H1 (cell line): ENCODE results near the gene TRABD2B. TPM values are rescaled to one million over a fixed set of nuclear protein-coding genes. Genes with fewer than 3 reads are reported as not detected.

Experiments
- CTCF ChIA-PET: fragments of 300-600 bp; sonication (Branson Sonifier 250); formaldehyde crosslinking; loops from one replicate; lab custom pipeline; 2021; ENCODE audit not compliant: partially characterized antibody; lab: Charles Lee
- POLR2A ChIA-PET: fragments of 300-600 bp; sonication (Branson Sonifier 250); formaldehyde crosslinking; loops from one replicate; lab custom pipeline; 2021; ENCODE audit warnings: inconsistent platforms; ENCODE audit not compliant: partially characterized antibody; lab: Charles Lee
- DNase-seq, 2 experiments: peaks; one replicate each; pipeline versions ENCODE4 v3.0.0 to v3.0.0-alpha.2; 2010 to 2022; ENCODE audit warnings: low spot score in 2 of 2, low read depth in 1 of 2, mixed read lengths in 1 of 2
- FAIRE-seq: peaks from 2 replicates; lab custom pipeline; 2011; peaks lifted over from hg19 to GRCh38; lab: Jason Lieb, UNC
- H2AFZ ChIP-seq: 2 replicates; pipeline ENCODE4 v1.8.1; 2012; ENCODE audit warnings: low read length, inconsistent platforms
- H2AK5ac ChIP-seq: 2 replicates; pipeline ENCODE4 v1.6.1; 2013; ENCODE audit warnings: low read depth, low read length
- H2BK120ac ChIP-seq: replicated peaks from 2 replicates; pipeline ENCODE3; 2013; ENCODE audit warnings: low read depth, low read length, inconsistent platforms
- H2BK12ac ChIP-seq: 2 replicates; pipeline ENCODE4 v1.6.1; 2013; ENCODE audit warnings: low read depth, low read length
- H2BK15ac ChIP-seq: 2 replicates; pipeline ENCODE4 v1.6.1; 2013; ENCODE audit warnings: low read length
- H2BK20ac ChIP-seq: 2 replicates; pipeline ENCODE4 v1.6.1; 2013; ENCODE audit warnings: low read length
- H2BK5ac ChIP-seq: 2 replicates; pipeline ENCODE4 v1.6.1; 2013; ENCODE audit warnings: low read depth, low read length
- H3K14ac ChIP-seq: 2 replicates; pipeline ENCODE4 v1.6.1; 2013; ENCODE audit warnings: inconsistent platforms; ENCODE audit not compliant: insufficient read length
- H3K18ac ChIP-seq: 2 replicates; pipeline ENCODE4 v1.6.1; 2013; ENCODE audit warnings: low read length; ENCODE audit errors: extremely low read depth
- H3K23ac ChIP-seq: 2 replicates; pipeline ENCODE4 v1.6.1; 2013; ENCODE audit warnings: inconsistent platforms; ENCODE audit not compliant: insufficient read length
- H3K23me2 ChIP-seq: 2 replicates; pipeline ENCODE4 v1.6.1; 2013; ENCODE audit warnings: low read depth, low read length
- H3K27ac ChIP-seq: 2 replicates; pipeline ENCODE4 v1.6.1; 2011; ENCODE audit warnings: low read depth, low read length, inconsistent platforms
- H3K27me3 ChIP-seq, 4 experiments: replicated peaks in 1 of 4; 1 replicate in 1 of 4; 2 replicates in 3 of 4; pipeline versions ENCODE4 v1.6.1 to v1.8.1; 2011 to 2013; ENCODE audit warnings: low read length in 3 of 4, mild to moderate bottlenecking in 3 of 4, inconsistent platforms in 2 of 4, mixed read lengths in 2 of 4, moderate library complexity in 1 of 4; ENCODE audit not compliant: control insufficient read depth in 3 of 4, insufficient read depth in 3 of 4; ENCODE audit errors: extremely low read depth in 1 of 4
- H3K36me3 ChIP-seq, 4 experiments: 2 replicates each; pipeline versions ENCODE4 v1.6.1 to v1.8.1; 2011 to 2013; ENCODE audit warnings: mild to moderate bottlenecking in 4 of 4, low read length in 3 of 4, moderate library complexity in 2 of 4, control low read depth in 1 of 4, inconsistent platforms in 1 of 4; ENCODE audit not compliant: insufficient read depth in 4 of 4, control insufficient read depth in 2 of 4
- H3K4ac ChIP-seq: replicated peaks from 2 replicates; pipeline ENCODE3; 2013; ENCODE audit warnings: low read length, low read depth, mixed read lengths, inconsistent platforms; ENCODE audit not compliant: insufficient read length
- H3K4me1 ChIP-seq, 4 experiments: replicated peaks in 1 of 4; 1 replicate in 1 of 4; 2 replicates in 3 of 4; pipeline versions ENCODE4 v1.6.1 to v1.8.1; 2011 to 2013; ENCODE audit warnings: low read length in 3 of 4, inconsistent platforms in 2 of 4, mixed read lengths in 1 of 4; ENCODE audit not compliant: insufficient read depth in 4 of 4, control insufficient read depth in 3 of 4
- H3K4me2 ChIP-seq, 2 experiments: 2 replicates each; pipeline versions ENCODE4 v1.6.1 to v1.8.1; 2011 to 2013; ENCODE audit warnings: low read depth in 2 of 2, low read length in 2 of 2, control low read depth in 1 of 2, inconsistent platforms in 1 of 2, mild to moderate bottlenecking in 1 of 2; ENCODE audit not compliant: insufficient read depth in 1 of 2
- H3K4me3 ChIP-seq, 4 experiments: fragments of 200-600, 300-600 bp in 1 of 4; sonication (generic), shearing (Covaris generic), sonication (Bioruptor Twin) in 1 of 4; 2 replicates each; pipeline versions ENCODE4 v1.5.1 to v1.8.1; 2011 to 2016; ENCODE audit warnings: low read length in 4 of 4, low read depth in 3 of 4, control low read depth in 2 of 4, inconsistent platforms in 2 of 4, mild to moderate bottlenecking in 2 of 4, mixed read lengths in 1 of 4, moderate library complexity in 1 of 4; ENCODE audit not compliant: insufficient read depth in 2 of 4; ENCODE audit errors: extremely low read depth in 1 of 4
- H3K56ac ChIP-seq: replicated peaks from 2 replicates; pipeline ENCODE3; 2013; ENCODE audit warnings: low read depth, mild to moderate bottlenecking, mixed read lengths, low read length, inconsistent platforms; ENCODE audit not compliant: insufficient read length
- H3K79me1 ChIP-seq: 2 replicates; pipeline ENCODE4 v1.6.1; 2013; ENCODE audit warnings: low read depth, low read length, control low read depth
- H3K79me2 ChIP-seq, 2 experiments: 2 replicates each; pipeline versions ENCODE4 v1.6.1 to v1.8.1; 2012 to 2013; ENCODE audit warnings: low read length in 2 of 2, mild to moderate bottlenecking in 2 of 2, inconsistent platforms in 1 of 2; ENCODE audit not compliant: insufficient read depth in 2 of 2, control insufficient read depth in 1 of 2
- H3K9ac ChIP-seq, 4 experiments: replicated peaks in 1 of 4; 1 replicate in 1 of 4; 2 replicates in 3 of 4; pipeline versions ENCODE4 v1.6.1 to v1.8.1; 2011 to 2013; ENCODE audit warnings: low read depth in 3 of 4, low read length in 3 of 4, control low read depth in 2 of 4, mild to moderate bottlenecking in 2 of 4, moderate library complexity in 2 of 4, inconsistent platforms in 1 of 4; ENCODE audit errors: extremely low read depth in 1 of 4
- H3K9me3 ChIP-seq, 2 experiments: 2 replicates each; pipeline versions ENCODE4 v1.6.1 to v1.8.1; 2012 to 2013; ENCODE audit warnings: mild to moderate bottlenecking in 2 of 2, moderate library complexity in 2 of 2, control low read depth in 1 of 2, inconsistent platforms in 1 of 2, low read depth in 1 of 2, low read length in 1 of 2, mixed read lengths in 1 of 2; ENCODE audit not compliant: insufficient read depth in 2 of 2
- H4K20me1 ChIP-seq, 2 experiments: replicated peaks in 1 of 2; 2 replicates each; pipeline versions ENCODE3 to v1.8.1; 2011 to 2013; ENCODE audit warnings: inconsistent platforms in 2 of 2, low read length in 2 of 2, mild to moderate bottlenecking in 1 of 2; ENCODE audit not compliant: insufficient read depth in 2 of 2, control insufficient read depth in 1 of 2
- H4K5ac ChIP-seq: 2 replicates; pipeline ENCODE4 v1.6.1; 2013; ENCODE audit warnings: low read length, low read depth, mixed read lengths, inconsistent platforms; ENCODE audit not compliant: insufficient read length
- H4K8ac ChIP-seq: 2 replicates; pipeline ENCODE4 v1.8.0; 2013; ENCODE audit warnings: mild to moderate bottlenecking, moderate library complexity, low read length, inconsistent platforms; ENCODE audit not compliant: insufficient read depth; ENCODE audit errors: extremely low read depth
- H4K91ac ChIP-seq: replicated peaks from 2 replicates; pipeline ENCODE3; 2013; ENCODE audit warnings: low read length, mixed read lengths, inconsistent platforms; ENCODE audit not compliant: insufficient read length
- BRCA1 ChIP-seq: IDR thresholded peaks from 2 replicates; pipeline ENCODE4 v1.6.1; 2012; ENCODE audit warnings: low read depth, low read length, improper control_type of control experiment
- CEBPB ChIP-seq: IDR thresholded peaks from 2 replicates; pipeline ENCODE4 v1.6.1; 2012; ENCODE audit warnings: low read depth, low read length
- EGR1 ChIP-seq: IDR thresholded peaks from 2 replicates; pipeline ENCODE4 v1.6.1; 2011; ENCODE audit warnings: low read depth, low read length, borderline replicate concordance
- EZH2 ChIP-seq: fragments of 200-600 bp; sonication (generic); IDR thresholded peaks from 2 replicates; pipeline ENCODE4 v1.7.1; 2012; ENCODE audit warnings: low read depth, mild to moderate bottlenecking, moderate library complexity, low read length, inconsistent platforms; ENCODE audit not compliant: severe bottlenecking
- FOSL1 ChIP-seq: IDR thresholded peaks from 2 replicates; pipeline ENCODE4 v1.6.1; 2011; ENCODE audit warnings: mild to moderate bottlenecking, low read depth, low read length, moderate library complexity; ENCODE audit not compliant: insufficient read depth
- GTF2F1 ChIP-seq: IDR thresholded peaks from 2 replicates; pipeline ENCODE4 v1.6.1; 2012; ENCODE audit warnings: low read depth, low read length, improper control_type of control experiment, borderline replicate concordance
- HDAC2 ChIP-seq, 2 experiments: fragments of 300-600 bp in 1 of 2; sonication (generic) in 1 of 2; IDR thresholded peaks; 2 replicates each; pipeline ENCODE4 v1.6.1; 2011 to 2012; ENCODE audit warnings: low read depth in 2 of 2, low read length in 2 of 2, mild to moderate bottlenecking in 2 of 2, moderate library complexity in 2 of 2, borderline replicate concordance in 1 of 2, inconsistent platforms in 1 of 2
- HDAC6 ChIP-seq: IDR thresholded peaks from one replicate; pipeline ENCODE4 v1.7.1; 2012; ENCODE audit warnings: low read depth, mild to moderate bottlenecking, inconsistent platforms, low read length, moderate library complexity
- KDM4A ChIP-seq: IDR thresholded peaks from one replicate; pipeline ENCODE4 v1.7.1; 2012; ENCODE audit warnings: low read depth, mild to moderate bottlenecking, moderate library complexity, low read length, inconsistent platforms; ENCODE audit not compliant: severe bottlenecking
- PHF8 ChIP-seq: fragments of 200-600 bp; sonication (generic); conservative IDR thresholded peaks from 2 replicates; pipeline ENCODE4 v1.7.1; 2012; ENCODE audit warnings: low read depth, mild to moderate bottlenecking, inconsistent platforms, low read length, moderate library complexity
- POU5F1 ChIP-seq: IDR thresholded peaks from 2 replicates; pipeline ENCODE4 v1.6.1; 2011; ENCODE audit warnings: low read depth, mild to moderate bottlenecking, low read length, moderate library complexity
- SAP30 ChIP-seq: fragments of 300-600 bp; sonication (generic); IDR thresholded peaks from 2 replicates; pipeline ENCODE4 v1.7.1; 2012; ENCODE audit warnings: low read length, moderate library complexity, mild to moderate bottlenecking, inconsistent platforms; ENCODE audit not compliant: insufficient read depth, insufficient replicate concordance
- WGBS, 2 experiments: shearing (Covaris generic) in 1 of 2; methylation state at CpG; one replicate each; pipeline versions ENCODE4 v1.1.6 to v1.1.7; 2013 to 2015; ENCODE audit warnings: low lambda C conversion rate in 2 of 2, mixed read lengths in 2 of 2, inconsistent platforms in 1 of 2, low coverage in 1 of 2, missing lambda C conversion rate in 1 of 2; ENCODE audit not compliant: insufficient replicate concordance in 2 of 2, insufficient coverage in 1 of 2, insufficient read length in 1 of 2; ENCODE audit errors: extremely low coverage in 1 of 2, missing lambda C conversion rate in 1 of 2; 5-methylcytosine and 5-hydroxymethylcytosine counted together
- polyA plus RNA-seq, 7 experiments: library from polyadenylated mRNA; depleted of rRNA in 3 of 7; stranded (reverse) in 5 of 7; unstranded in 2 of 7; fragments of >200 nt in 5 of 7; fragments of 200-250 nt in 2 of 7; gene quantifications; 1 replicate in 5 of 7; 2 replicates in 1 of 7; 4 replicates in 1 of 7; pipeline versions ENCODE4 v1.2.1 to v1.2.3, GENCODE V29; 2011 to 2013; ENCODE audit warnings: missing spikeins in 2 of 7, mixed read lengths in 2 of 7
- total RNA-seq: library from RNA; stranded (reverse); fragmentation: NEBNext Ultra II Directional; extraction: Animal tissue kit (Norgen Biotek cat#: 25700); gene quantifications from 2 replicates; pipeline ENCODE4 v1.2.1, GENCODE V29; 2021
- TF ChIP-seq, protein P1 (sequence below): IDR thresholded peaks from 2 replicates; pipeline ENCODE4 v1.6.1; 2011; ENCODE audit warnings: low read length, improper control_type of control experiment

TRABD2B gene
- total and polyA plus RNA-seq, 2 of the 8 experiments (the other 6 are each of a cell fraction or from before 2014, with no cell fraction given), result 0.95 to 3.4 TPM

DNA sequence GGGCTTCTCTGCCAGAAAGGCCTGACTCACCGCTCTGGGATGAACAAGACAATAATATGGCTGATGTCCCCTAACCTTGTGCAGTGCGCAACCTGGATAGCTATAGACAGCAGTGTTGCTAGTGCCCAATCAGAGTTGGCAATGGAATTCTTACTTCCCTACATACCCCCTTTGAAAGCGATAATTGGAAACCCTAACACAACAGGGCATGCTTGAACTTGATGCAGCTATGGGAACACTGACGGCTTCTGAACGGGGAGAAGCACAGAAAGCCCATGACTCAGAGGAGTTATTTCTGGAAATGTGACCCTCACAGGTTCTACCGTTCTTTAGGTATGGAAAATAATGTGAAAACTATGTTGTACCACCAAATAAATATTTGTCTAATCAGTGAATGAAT is 200.6 kb downstream of the TRABD2B start:
- H3K4me1 ChIP-seq, result no peaks in the 10 kb centered on the region; a peak in 1 of 7 replicates
- no peak overlapping the region for H3K4ac ChIP-seq
- ChIA-PET POLR2A (no interaction called here), CTCF (interaction anchor here (1.0 to 4.4 kb wide), 3 partner anchors 9 to 14 kb away, joined by 3 to 23 read pairs (median 3); no protein-coding TSS in a partner anchor)
- 88% methylated on average over 6 of the region's 6 CpGs; no CpG with 5 or more reads in 1 of the 2 experiments for WGBS, 2 experiments
- H3K56ac ChIP-seq, result no peak overlapping the region
- no peak overlapping the region for H3K27ac ChIP-seq
- H4K5ac ChIP-seq, result no peak overlapping the region
- H3K9ac ChIP-seq, result no peak overlapping the region
- H3K18ac ChIP-seq, result no peak overlapping the region
- H4K20me1 ChIP-seq, result peaks cover 0 to 1% of the 10 kb centered on the region in 2 experiments
- no peak overlapping the region for H3K4me3 ChIP-seq
- DNase-seq, result no peak
- H2AFZ ChIP-seq, result no peak overlapping the region
- H3K79me2 ChIP-seq, result no peaks in the 10 kb centered on the region
- no peak for TF ChIP-seq POU5F1
- TF ChIP-seq PHF8, result no peak
- TF ChIP-seq GTF2F1, result no peak
- TF ChIP-seq BRCA1, result no peak
- TF ChIP-seq EGR1, result no peak
- TF ChIP-seq CEBPB, result no peak
- TF ChIP-seq, protein P1, sequence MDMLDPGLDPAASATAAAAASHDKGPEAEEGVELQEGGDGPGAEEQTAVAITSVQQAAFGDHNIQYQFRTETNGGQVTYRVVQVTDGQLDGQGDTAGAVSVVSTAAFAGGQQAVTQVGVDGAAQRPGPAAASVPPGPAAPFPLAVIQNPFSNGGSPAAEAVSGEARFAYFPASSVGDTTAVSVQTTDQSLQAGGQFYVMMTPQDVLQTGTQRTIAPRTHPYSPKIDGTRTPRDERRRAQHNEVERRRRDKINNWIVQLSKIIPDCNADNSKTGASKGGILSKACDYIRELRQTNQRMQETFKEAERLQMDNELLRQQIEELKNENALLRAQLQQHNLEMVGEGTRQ, result no peak
- no peak for TF ChIP-seq HDAC2 (IDR thresholded peaks at IDR 0.05; ENCODE audit: borderline replicate concordance in 1 of 2, low read depth in 2 of 2, low read length in 2 of 2)
- no peak for TF ChIP-seq EZH2
- TF ChIP-seq KDM4A, result no peak
- no peak for TF ChIP-seq HDAC6
- TF ChIP-seq SAP30, result no peak
- TF ChIP-seq FOSL1, result no peak
- no peaks in the 10 kb centered on the region for H3K79me1 ChIP-seq
- H2BK20ac ChIP-seq, result no peak overlapping the region
- H3K23ac ChIP-seq, result no peak overlapping the region
- no peaks in the 10 kb centered on the region for H3K23me2 ChIP-seq
- no peak overlapping the region for H3K4me2 ChIP-seq
- H3K9me3 ChIP-seq, result no peaks in the 10 kb centered on the region
- no peaks in the 10 kb centered on the region for H3K36me3 ChIP-seq
- no peak for FAIRE-seq
- no peaks in the 10 kb centered on the region for H3K27me3 ChIP-seq
- H2BK12ac ChIP-seq, result no peak overlapping the region
- no peak overlapping the region for H2BK5ac ChIP-seq
- no peak overlapping the region for H3K14ac ChIP-seq
- no peak overlapping the region for H4K8ac ChIP-seq
- no peak overlapping the region for H4K91ac ChIP-seq
- H2AK5ac ChIP-seq, result no peak overlapping the region
- no peak overlapping the region for H2BK15ac ChIP-seq
- no peak overlapping the region for H2BK120ac ChIP-seq
